ENCODE data around the gene MAT2A.

DNA sequence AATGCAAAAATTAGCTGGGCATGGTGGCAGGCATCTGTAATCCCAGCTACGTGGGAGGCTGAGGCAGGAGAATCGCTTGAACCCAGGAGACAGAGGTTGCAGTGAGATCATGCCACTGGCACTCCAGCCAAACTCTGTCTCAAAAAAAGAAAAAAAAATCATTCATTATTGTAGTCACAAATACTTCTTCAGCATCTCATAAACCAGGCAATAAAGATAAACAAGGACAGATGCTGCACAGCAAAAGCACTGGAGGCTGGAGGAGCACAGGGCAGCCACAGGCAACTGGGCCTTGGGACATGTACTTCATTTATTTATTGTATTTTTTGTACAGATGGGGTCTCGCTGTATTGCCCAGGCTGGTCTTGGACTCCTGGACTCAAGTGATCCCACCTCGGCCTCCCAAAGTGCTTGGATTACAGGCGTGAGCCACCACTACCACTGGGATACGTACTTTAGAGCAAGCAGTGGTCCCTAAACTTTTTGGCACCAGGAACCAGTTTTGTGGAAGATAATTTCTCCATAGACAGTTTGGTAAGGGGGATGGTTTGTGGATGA is 16.8 kb upstream of the MAT2A start:
- TF ChIP-seq POLR2A (IDR thresholded peaks at IDR 0.05) (no peak), CTCF (IDR thresholded peaks at IDR 0.05) (no peak)
